ENCODE data around the gene FAM216B. TPM values are rescaled to one million over a fixed set of nuclear protein-coding genes. Genes with fewer than 3 reads are reported as not detected.
"Not testable (repeated sequence)": the region's sequence is repeated elsewhere in the genome, so short reads cannot be mapped to it uniquely, and the experiment has no call there.

The FAM216B gene
- total RNA-seq, 1 donor from 2014 or later, result not detected

DNA sequence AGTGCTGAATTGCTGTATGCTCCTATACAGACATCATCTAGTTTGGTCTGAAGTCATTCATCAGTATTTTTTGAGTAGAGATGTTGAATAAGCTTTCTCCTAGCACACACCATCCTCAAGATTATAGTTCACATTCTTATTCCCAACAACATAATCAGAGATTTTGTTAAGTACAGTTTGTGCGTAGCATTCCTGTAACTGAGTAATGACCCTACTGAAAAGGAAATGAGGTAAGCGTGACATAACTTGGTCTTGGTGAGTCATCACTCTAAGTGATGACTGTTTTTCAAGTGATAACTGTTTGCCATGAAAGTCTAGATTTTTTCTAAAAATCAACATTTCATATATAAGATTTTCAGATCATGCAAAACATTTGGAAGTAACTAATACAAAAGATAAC is 18.5 kb upstream of the FAM216B start:
- Histone ChIP-seq H3K79me2 (ENCODE audit: insufficient read depth, low read length) (no peaks in the 10 kb centered on the region), H3K4me1 (ENCODE audit: insufficient read depth, low read length) (peaks cover 7% of the 10 kb centered on the region), H3K4me2 (ENCODE audit: low read length) (peak overlapping the region; percentile 8), H4K20me1 (ENCODE audit: insufficient read depth, low read length) (no peaks in the 10 kb centered on the region), H2AFZ (ENCODE audit: low read depth, low read length) (no peak overlapping the region), H3K27ac (ENCODE audit: low read depth, low read length) (peak overlapping the region; percentile 58), H3K36me3 (ENCODE audit: insufficient read depth, low read length) (no peaks in the 10 kb centered on the region), H3K9me3 (ENCODE audit: insufficient read depth, low read depth, low read length) (no peaks in the 10 kb centered on the region), H3K27me3 (ENCODE audit: insufficient read depth, low read length) (no peaks in the 10 kb centered on the region), H3K9ac (ENCODE audit: low read length) (peak overlapping the region; percentile 25), H3K4me3 (ENCODE audit: insufficient read depth, low read depth, low read length) (no peak overlapping the region)
- peak; percentile 90 for FAIRE-seq
- Mint-ChIP-seq H3K27me3 (ENCODE audit: low read depth, unreplicated experiment) (no peaks in the 10 kb centered on the region), H3K27ac (ENCODE audit: unreplicated experiment) (peak overlapping the region; percentile 41), H3K4me3 (ENCODE audit: unreplicated experiment) (no peak overlapping the region), H3K4me1 (ENCODE audit: low read depth, unreplicated experiment) (peaks cover 7% of the 10 kb centered on the region), H3K36me3 (ENCODE audit: low read depth, unreplicated experiment) (no peaks in the 10 kb centered on the region), H3K9me3 (ENCODE audit: unreplicated experiment) (no peaks in the 10 kb centered on the region)
- TF ChIP-seq EZH2 (IDR thresholded peaks at IDR 0.05; ENCODE audit: insufficient read depth, low read length), result no peak
- TF ChIP-seq, protein P1, sequence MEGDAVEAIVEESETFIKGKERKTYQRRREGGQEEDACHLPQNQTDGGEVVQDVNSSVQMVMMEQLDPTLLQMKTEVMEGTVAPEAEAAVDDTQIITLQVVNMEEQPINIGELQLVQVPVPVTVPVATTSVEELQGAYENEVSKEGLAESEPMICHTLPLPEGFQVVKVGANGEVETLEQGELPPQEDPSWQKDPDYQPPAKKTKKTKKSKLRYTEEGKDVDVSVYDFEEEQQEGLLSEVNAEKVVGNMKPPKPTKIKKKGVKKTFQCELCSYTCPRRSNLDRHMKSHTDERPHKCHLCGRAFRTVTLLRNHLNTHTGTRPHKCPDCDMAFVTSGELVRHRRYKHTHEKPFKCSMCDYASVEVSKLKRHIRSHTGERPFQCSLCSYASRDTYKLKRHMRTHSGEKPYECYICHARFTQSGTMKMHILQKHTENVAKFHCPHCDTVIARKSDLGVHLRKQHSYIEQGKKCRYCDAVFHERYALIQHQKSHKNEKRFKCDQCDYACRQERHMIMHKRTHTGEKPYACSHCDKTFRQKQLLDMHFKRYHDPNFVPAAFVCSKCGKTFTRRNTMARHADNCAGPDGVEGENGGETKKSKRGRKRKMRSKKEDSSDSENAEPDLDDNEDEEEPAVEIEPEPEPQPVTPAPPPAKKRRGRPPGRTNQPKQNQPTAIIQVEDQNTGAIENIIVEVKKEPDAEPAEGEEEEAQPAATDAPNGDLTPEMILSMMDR (IDR thresholded peaks at IDR 0.05; ENCODE audit: insufficient read depth, low read depth, low read length), result no peak
- DNase-seq (ENCODE audit: low read depth), result peak; percentile 85

DNA sequence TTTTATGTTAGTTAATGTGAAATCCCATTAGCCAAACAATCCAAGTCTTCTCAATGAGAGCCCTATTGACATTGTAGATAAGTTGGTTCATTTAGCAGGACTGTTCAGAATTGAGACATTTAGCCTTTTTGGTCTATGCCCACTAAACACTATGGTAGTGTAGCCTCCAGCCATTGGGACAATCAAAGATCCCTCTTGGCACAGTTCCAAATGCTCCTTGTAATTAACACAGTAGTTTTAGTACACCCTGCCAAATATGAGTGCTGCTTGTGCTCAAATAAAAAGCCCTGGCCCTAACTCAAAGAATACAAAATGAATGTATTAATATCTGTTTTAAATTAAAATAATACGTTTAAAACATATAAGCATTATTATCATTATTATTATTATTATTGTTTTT is 15.4 kb upstream of the FAM216B start:
- H3K9ac ChIP-seq (ENCODE audit: low read length), result no peak overlapping the region
- Mint-ChIP-seq H3K4me3 (ENCODE audit: unreplicated experiment) (no peak overlapping the region), H3K36me3 (ENCODE audit: low read depth, unreplicated experiment) (no peaks in the 10 kb centered on the region), H3K27me3 (ENCODE audit: low read depth, unreplicated experiment) (peaks cover 2% of the 10 kb centered on the region), H3K27ac (ENCODE audit: unreplicated experiment) (no peak overlapping the region), H3K4me1 (ENCODE audit: low read depth, unreplicated experiment) (peaks cover 5% of the 10 kb centered on the region), H3K9me3 (ENCODE audit: unreplicated experiment) (no peaks in the 10 kb centered on the region)
- H3K36me3 ChIP-seq (ENCODE audit: insufficient read depth, low read length), result no peaks in the 10 kb centered on the region
- no peak for FAIRE-seq
- no peak for DNase-seq (ENCODE audit: low read depth)
- no peak overlapping the region for H2AFZ ChIP-seq (ENCODE audit: low read depth, low read length)
- no peak overlapping the region for H3K27ac ChIP-seq (ENCODE audit: low read depth, low read length)
- no peak overlapping the region for H3K4me2 ChIP-seq (ENCODE audit: low read length)
- H3K4me3 ChIP-seq (ENCODE audit: insufficient read depth, low read depth, low read length), result no peak overlapping the region
- H4K20me1 ChIP-seq (ENCODE audit: insufficient read depth, low read length), result no peaks in the 10 kb centered on the region
- peaks cover 7% of the 10 kb centered on the region for H3K4me1 ChIP-seq (ENCODE audit: insufficient read depth, low read length)
- H3K9me3 ChIP-seq (ENCODE audit: insufficient read depth, low read depth, low read length), result no peaks in the 10 kb centered on the region
- H3K79me2 ChIP-seq (ENCODE audit: insufficient read depth, low read length), result no peaks in the 10 kb centered on the region
- TF ChIP-seq, protein P1 (IDR thresholded peaks at IDR 0.05; ENCODE audit: insufficient read depth, low read depth, low read length), result no peak
- TF ChIP-seq EZH2 (IDR thresholded peaks at IDR 0.05; ENCODE audit: insufficient read depth, low read length), result no peak
- H3K27me3 ChIP-seq (ENCODE audit: insufficient read depth, low read length), result no peaks in the 10 kb centered on the region

DNA sequence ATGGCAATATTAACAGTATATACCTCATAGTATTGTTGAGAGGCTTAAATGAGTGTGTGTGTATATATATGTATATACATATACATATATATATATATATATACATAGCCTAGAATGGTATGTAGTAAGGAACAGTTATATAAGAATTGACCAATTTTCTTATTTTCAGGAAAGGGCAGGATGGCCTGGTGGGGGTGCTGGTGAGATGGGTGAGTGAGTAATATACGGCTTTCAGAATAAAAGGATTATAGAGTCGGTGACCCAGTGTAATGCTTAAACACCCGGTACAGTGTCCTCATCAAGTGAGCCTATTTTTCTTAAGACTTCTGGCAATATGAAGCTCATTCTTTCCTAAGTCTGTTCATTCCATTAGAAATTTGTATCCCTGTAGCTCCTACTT is 11.7 kb upstream of the FAM216B start:
- Histone ChIP-seq H3K9me3 (ENCODE audit: insufficient read depth, low read depth, low read length) (no peaks in the 10 kb centered on the region), H3K4me2 (ENCODE audit: low read length) (no peak overlapping the region), H3K27me3 (ENCODE audit: insufficient read depth, low read length) (no peaks in the 10 kb centered on the region), H3K36me3 (ENCODE audit: insufficient read depth, low read length) (no peaks in the 10 kb centered on the region), H3K79me2 (ENCODE audit: insufficient read depth, low read length) (no peaks in the 10 kb centered on the region), H2AFZ (ENCODE audit: low read depth, low read length) (no peak overlapping the region), H3K4me3 (ENCODE audit: insufficient read depth, low read depth, low read length) (no peak overlapping the region), H3K4me1 (ENCODE audit: insufficient read depth, low read length) (no peaks in the 10 kb centered on the region), H3K9ac (ENCODE audit: low read length) (no peak overlapping the region), H4K20me1 (ENCODE audit: insufficient read depth, low read length) (no peaks in the 10 kb centered on the region), H3K27ac (ENCODE audit: low read depth, low read length) (no peak overlapping the region)
- no peaks in the 10 kb centered on the region for H3K4me1 Mint-ChIP-seq (ENCODE audit: low read depth, unreplicated experiment)
- H3K36me3 Mint-ChIP-seq (ENCODE audit: low read depth, unreplicated experiment), result no peaks in the 10 kb centered on the region
- H3K9me3 Mint-ChIP-seq (ENCODE audit: unreplicated experiment), result peaks cover 11% of the 10 kb centered on the region
- TF ChIP-seq EZH2 (IDR thresholded peaks at IDR 0.05; ENCODE audit: insufficient read depth, low read length), result no peak
- TF ChIP-seq, protein P1 (IDR thresholded peaks at IDR 0.05; ENCODE audit: insufficient read depth, low read depth, low read length), result no peak
- no peak overlapping the region for H3K4me3 Mint-ChIP-seq (ENCODE audit: unreplicated experiment)
- DNase-seq (ENCODE audit: low read depth), result no peak
- H3K27me3 Mint-ChIP-seq (ENCODE audit: low read depth, unreplicated experiment), result peaks cover 3% of the 10 kb centered on the region
- no peak for FAIRE-seq
- H3K27ac Mint-ChIP-seq (ENCODE audit: unreplicated experiment), result no peak overlapping the region

DNA sequence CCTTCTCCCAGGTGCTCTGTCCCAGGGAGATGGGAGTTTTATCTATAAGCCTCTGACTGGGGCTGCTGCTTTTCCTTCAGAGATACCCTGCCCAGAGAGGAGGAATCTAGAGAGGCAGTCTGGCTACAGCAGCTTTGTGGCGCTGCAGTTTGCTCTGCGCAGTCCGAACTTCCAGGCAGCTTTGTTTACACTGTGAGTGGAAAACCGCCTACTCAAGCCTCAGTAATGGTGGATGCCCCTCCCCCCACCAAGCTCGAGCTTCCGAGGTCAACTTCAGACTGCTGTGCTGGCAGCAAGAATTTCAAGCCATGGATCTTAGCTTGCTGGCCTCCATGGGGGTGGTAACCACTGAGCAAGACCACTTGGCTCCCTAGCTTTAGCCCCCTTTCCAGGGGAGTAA is 4.8 kb upstream of the FAM216B start:
- not testable (repeated sequence) for H3K79me2 ChIP-seq (ENCODE audit: insufficient read depth, low read length); H3K9ac ChIP-seq (ENCODE audit: low read length); FAIRE-seq; H3K9me3 ChIP-seq (ENCODE audit: insufficient read depth, low read depth, low read length); H3K36me3 ChIP-seq (ENCODE audit: insufficient read depth, low read length); H3K27ac ChIP-seq (ENCODE audit: low read depth, low read length); H4K20me1 ChIP-seq (ENCODE audit: insufficient read depth, low read length); H3K4me1 Mint-ChIP-seq (ENCODE audit: low read depth, unreplicated experiment); H3K27me3 ChIP-seq (ENCODE audit: insufficient read depth, low read length); H3K36me3 Mint-ChIP-seq (ENCODE audit: low read depth, unreplicated experiment); H3K4me1 ChIP-seq (ENCODE audit: insufficient read depth, low read length); H3K4me3 ChIP-seq (ENCODE audit: insufficient read depth, low read depth, low read length); H3K27ac Mint-ChIP-seq (ENCODE audit: unreplicated experiment); DNase-seq (ENCODE audit: low read depth); H3K27me3 Mint-ChIP-seq (ENCODE audit: low read depth, unreplicated experiment); H3K4me3 Mint-ChIP-seq (ENCODE audit: unreplicated experiment); H2AFZ ChIP-seq (ENCODE audit: low read depth, low read length)
- peak overlapping the region; percentile 39 for H3K4me2 ChIP-seq (ENCODE audit: low read length)
- H3K9me3 Mint-ChIP-seq (ENCODE audit: unreplicated experiment), result peaks cover 21% of the 10 kb centered on the region

Data from astrocyte (in vitro differentiated cells and primary cell).